Skeletal muscle satellite cell (primary cell): Measurements from ENCODE around the gene PRR12.

ENCODE experiments used
- H3K27me3 ChIP-seq: 2 replicates; pipeline ENCODE4 v1.7.0; 2013; ENCODE audit warnings: low read length; ENCODE audit not compliant: control insufficient read depth, insufficient read depth
- H3K36me3 ChIP-seq: 2 replicates; pipeline ENCODE4 v1.7.0; 2013; ENCODE audit warnings: mild to moderate bottlenecking, control low read depth, low read length; ENCODE audit not compliant: insufficient read depth
- H3K4me1 ChIP-seq: 2 replicates; pipeline ENCODE4 v1.7.0; 2013; ENCODE audit warnings: low read length; ENCODE audit not compliant: control insufficient read depth, insufficient read depth
- H3K4me2 ChIP-seq: 2 replicates; pipeline ENCODE4 v1.7.0; 2013; ENCODE audit warnings: mild to moderate bottlenecking, low read length
- H3K4me3 ChIP-seq: 2 replicates; pipeline ENCODE4 v1.7.0; 2013; ENCODE audit warnings: low read length
- H3K9ac ChIP-seq: 2 replicates; pipeline ENCODE4 v1.7.0; 2013; ENCODE audit warnings: mild to moderate bottlenecking, low read depth, low read length, moderate library complexity
- H3K9me3 ChIP-seq: replicated peaks from 2 replicates; pipeline ENCODE4 v1.7.0; 2013; ENCODE audit warnings: mild to moderate bottlenecking, control low read depth, low read length

The PRR12 gene

DNA sequence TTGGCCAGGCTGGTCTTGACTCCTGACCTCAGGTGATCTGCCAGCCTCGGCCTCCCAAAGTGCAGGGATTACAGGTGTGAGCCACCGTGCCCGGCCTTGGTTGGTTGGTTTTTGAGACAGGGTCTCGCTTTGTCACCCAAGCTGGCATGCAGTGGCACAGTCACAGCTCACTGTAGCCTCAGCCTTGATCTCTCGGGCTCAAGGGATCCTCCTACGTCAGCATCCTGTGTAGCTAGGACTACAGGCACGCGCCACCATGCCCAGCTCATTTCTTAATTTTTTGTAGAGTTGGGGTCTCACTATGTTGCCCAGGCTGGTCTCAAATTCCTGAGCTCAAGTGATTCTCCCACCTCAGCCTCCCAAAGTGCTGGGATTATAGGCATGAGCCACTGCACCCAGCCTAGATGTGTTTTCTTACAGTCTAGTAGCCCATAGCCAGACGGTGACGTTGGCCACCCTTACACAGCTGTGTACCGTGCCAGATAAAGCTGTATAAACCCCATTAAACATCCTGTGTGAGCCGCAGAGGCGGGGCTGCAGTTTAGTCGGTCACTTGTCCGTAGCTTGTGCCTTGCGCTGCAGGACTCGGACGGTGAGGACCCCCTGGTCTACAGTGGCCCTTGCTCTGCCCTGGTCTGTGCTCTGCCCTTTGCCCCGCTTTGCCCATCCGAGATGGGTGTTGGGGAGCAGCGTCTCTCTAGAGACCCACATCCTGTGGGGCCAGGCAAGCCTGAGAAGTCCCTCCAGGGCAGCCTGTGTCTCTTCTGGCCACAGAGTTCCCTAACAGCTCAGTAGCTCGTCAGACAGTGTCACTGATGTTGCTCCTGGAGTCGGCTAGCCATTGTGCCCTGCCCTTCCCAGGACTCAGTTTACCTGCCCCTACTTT, 64.8 kb downstream of the PRR12 start:
- H3K36me3 ChIP-seq, result peaks cover 77% of the 10 kb centered on the region
- no peaks in the 10 kb centered on the region for H3K9me3 ChIP-seq
- no peak overlapping the region for H3K9ac ChIP-seq
- no peaks in the 10 kb centered on the region for H3K27me3 ChIP-seq
- no peak overlapping the region for H3K4me2 ChIP-seq
- H3K4me3 ChIP-seq, result no peak overlapping the region
- no peaks in the 10 kb centered on the region for H3K4me1 ChIP-seq

DNA sequence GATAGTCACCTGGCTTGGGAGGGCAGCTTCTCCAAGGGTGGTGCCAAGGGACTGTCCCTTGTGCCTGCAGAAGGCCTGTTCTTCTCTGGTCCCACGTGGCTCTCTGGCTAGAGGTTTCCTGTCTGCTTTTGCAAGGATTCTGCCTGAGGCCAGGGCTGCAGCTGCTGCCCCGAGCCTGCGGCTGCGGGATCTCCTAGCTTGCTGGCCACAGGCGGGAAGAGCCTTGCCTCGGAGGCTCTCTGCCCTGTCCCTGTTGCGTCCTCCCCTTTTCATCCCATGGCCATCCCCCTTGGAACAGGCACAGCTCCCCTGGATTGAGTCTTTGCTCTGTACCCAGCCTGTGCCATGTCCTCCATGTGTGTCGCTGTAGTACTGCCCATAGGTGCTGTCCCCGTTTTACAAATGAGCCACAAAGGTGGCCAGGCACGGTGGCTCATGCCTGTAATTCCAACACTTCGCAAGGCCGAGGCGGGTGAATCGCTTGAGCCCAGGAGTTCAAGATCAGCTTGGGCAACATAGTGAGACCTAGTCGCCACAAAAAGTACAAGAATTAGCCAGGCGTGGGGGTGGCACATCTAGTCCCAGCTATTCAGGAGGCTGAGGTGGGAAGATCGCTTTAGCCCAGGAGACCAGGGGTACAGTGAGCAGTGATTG, 65.6 kb downstream of the PRR12 start:
- H3K9me3 ChIP-seq, result no peaks in the 10 kb centered on the region
- H3K27me3 ChIP-seq, result no peaks in the 10 kb centered on the region
- H3K4me1 ChIP-seq, result no peaks in the 10 kb centered on the region
- peaks cover 81% of the 10 kb centered on the region for H3K36me3 ChIP-seq
- no peak overlapping the region for H3K4me3 ChIP-seq
- no peak overlapping the region for H3K9ac ChIP-seq
- H3K4me2 ChIP-seq, result no peak overlapping the region

DNA sequence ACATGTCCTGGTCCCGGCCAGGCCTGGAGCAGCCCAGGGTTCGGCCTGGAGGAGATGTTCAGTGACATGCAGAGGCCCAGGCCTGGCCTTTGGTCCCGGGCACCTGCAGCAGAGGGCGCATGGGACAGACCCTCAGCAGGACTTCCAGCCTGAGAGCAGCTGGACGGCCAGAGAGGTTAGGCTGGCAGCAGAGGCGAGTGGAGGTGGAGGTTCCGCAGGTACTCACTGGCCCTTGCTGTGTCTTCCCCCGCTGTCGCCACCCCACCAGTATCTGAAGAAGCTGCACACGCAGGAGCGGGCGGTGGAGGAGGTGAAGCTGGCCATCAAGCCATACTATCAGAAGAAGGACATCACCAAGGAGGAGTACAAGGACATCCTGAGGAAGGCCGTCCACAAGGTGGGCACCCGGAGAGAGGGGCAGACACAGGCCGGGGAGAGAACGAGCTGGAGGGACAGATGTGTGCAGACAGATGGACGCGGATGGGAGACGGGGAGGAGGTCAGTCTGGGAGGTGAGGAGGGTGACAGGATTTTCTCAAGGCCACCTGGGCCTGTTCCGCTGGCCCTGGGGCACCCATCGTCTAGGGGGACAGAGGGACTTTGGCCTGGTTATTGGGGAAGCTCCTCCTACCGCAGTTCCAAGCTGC, 66.6 kb downstream of the PRR12 start:
- Histone ChIP-seq H3K36me3 (peaks cover 86% of the 10 kb centered on the region), H3K4me2 (no peak overlapping the region), H3K4me3 (no peak overlapping the region), H3K4me1 (no peaks in the 10 kb centered on the region), H3K9ac (no peak overlapping the region), H3K27me3 (no peaks in the 10 kb centered on the region), H3K9me3 (no peaks in the 10 kb centered on the region)

GRCh38 chr19:49658139-49658517, 67.1 kb downstream of the PRR12 start:
- Histone ChIP-seq H3K4me1 (no peaks in the 10 kb centered on the region), H3K27me3 (no peaks in the 10 kb centered on the region), H3K4me2 (no peak overlapping the region), H3K36me3 (peaks cover 87% of the 10 kb centered on the region), H3K9me3 (no peaks in the 10 kb centered on the region), H3K9ac (no peak overlapping the region), H3K4me3 (no peak overlapping the region)

DNA sequence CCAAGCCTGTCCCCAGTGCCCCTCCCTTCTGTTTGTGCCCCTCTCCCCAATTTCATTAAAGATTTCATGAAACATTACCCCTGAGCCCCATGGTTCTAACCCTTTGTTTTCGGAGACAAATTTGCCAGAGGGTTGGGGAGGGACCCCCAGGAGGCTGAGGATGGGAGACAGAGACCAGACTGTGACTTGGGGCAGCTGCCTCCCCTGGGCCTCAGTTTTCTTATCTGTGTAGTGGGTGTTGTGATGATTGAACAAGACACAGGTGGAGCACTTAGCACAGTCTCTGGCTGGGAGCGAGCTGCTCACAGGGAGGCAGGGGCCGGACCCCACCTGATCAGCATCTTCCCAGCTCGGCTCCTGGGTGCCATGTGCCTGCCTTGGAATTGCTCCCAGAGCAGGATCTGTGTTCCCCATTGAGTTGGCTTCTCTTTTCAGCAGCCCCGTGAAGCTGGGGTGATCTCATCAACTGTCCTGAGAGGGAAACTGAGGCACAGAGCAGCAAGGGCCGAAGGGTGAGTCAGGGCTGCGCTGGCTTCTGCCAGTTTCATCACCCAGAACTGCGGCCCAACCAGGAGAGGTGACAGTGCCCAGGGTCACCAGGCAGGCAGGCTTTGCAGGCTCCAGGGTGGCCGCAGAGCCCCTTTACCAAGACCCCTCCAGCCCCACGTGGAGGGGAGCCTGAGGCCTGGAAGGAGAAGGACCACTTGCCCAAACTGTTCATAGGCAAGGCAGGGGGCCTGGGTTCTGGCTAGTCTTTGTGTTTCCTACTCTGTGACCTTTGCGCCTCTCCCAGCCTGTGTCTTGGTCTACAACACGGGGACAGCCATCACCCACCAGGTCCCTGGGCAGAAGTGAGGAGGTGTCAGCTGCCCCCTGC, 67.8 kb downstream of the PRR12 start:
- Histone ChIP-seq H3K9ac (no peak overlapping the region), H3K4me1 (peaks cover under 1% of the 10 kb centered on the region), H3K9me3 (no peaks in the 10 kb centered on the region), H3K4me3 (no peak overlapping the region), H3K4me2 (no peak overlapping the region), H3K27me3 (no peaks in the 10 kb centered on the region), H3K36me3 (peaks cover 83% of the 10 kb centered on the region)

- peaks cover 5% of the 10 kb centered on the region for H3K4me1 ChIP-seq
- H3K4me3 ChIP-seq, result no peak overlapping the region
- H3K9ac ChIP-seq, result no peak overlapping the region
- H3K9me3 ChIP-seq, result no peaks in the 10 kb centered on the region
- H3K36me3 ChIP-seq, result peaks cover 69% of the 10 kb centered on the region
- H3K27me3 ChIP-seq, result no peaks in the 10 kb centered on the region
- H3K4me2 ChIP-seq, result no peak overlapping the region
Observed at GRCh38 chr19:49660338-49660961, 69.5 kb downstream of the PRR12 start.

GRCh38 chr19:49662011-49662410, 71.0 kb downstream of the PRR12 start:
- Histone ChIP-seq H3K36me3 (peaks cover 55% of the 10 kb centered on the region), H3K9ac (no peak overlapping the region), H3K4me1 (peaks cover 15% of the 10 kb centered on the region)

DNA sequence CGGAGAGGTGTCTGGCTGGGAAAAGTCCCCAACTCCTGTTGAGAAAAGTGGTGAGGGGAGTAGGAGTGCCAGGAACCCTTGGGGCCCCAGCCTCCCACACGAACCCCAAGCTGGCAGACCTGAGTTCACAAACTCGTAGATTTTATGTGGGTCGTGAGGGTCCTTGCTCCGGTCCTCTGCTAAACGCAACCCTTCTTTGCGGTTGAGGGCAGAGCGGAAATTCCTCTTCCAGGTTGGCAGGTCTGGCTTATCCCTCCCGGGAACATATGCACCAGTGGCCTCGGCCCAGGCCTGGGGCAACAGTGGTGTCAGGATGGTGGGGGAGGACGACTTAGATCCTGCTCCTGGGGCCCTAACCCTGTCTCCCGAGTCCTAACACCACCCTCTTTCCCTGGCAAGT, 72.2 kb downstream of the PRR12 start:
- H3K4me3 ChIP-seq, result no peak overlapping the region
- H3K4me1 ChIP-seq, result peaks cover 20% of the 10 kb centered on the region
- peaks cover 47% of the 10 kb centered on the region for H3K36me3 ChIP-seq

More at GRCh38 chr19:49662011-49662410, 71.0 kb downstream of the PRR12 start:
- Histone ChIP-seq H3K9me3 (no peaks in the 10 kb centered on the region), H3K27me3 (no peaks in the 10 kb centered on the region), H3K4me2 (no peak overlapping the region), H3K4me3 (no peak overlapping the region)

GRCh38 chr19:49664171-49665035, 73.4 kb downstream of the PRR12 start:
- H3K4me2 ChIP-seq, result peak overlapping the region; percentile 95
- peaks cover 20% of the 10 kb centered on the region for H3K4me1 ChIP-seq
- no peaks in the 10 kb centered on the region for H3K27me3 ChIP-seq
- H3K36me3 ChIP-seq, result peaks cover 38% of the 10 kb centered on the region
- no peaks in the 10 kb centered on the region for H3K9me3 ChIP-seq
- H3K4me3 ChIP-seq, result peak overlapping the region; percentile 92
- peak overlapping the region; percentile 89 for H3K9ac ChIP-seq

More for the DNA sequence above, 72.2 kb downstream of the PRR12 start:
- no peaks in the 10 kb centered on the region for H3K27me3 ChIP-seq
- no peak overlapping the region for H3K4me2 ChIP-seq
- H3K9me3 ChIP-seq, result no peaks in the 10 kb centered on the region
- no peak overlapping the region for H3K9ac ChIP-seq

DNA sequence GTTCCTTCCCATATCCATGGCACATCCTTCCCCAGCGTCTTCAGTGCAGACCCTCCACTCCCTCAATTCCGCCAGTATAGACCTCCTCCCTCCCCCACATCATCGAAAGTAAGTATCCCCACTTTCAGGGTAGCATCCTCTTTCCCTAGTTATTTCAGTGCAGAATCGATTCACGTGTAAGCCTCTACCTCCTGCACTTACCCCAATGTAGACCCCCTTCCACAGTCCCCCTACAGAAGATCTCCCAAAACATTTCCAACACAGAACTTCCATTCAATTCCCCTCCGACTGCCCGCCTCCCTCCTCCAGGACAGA, 74.0 kb downstream of the PRR12 start:
- Histone ChIP-seq H3K27me3 (no peaks in the 10 kb centered on the region), H3K4me3 (peak overlapping the region; percentile 92), H3K9me3 (no peaks in the 10 kb centered on the region), H3K4me2 (peak overlapping the region; percentile 95), H3K36me3 (peaks cover 32% of the 10 kb centered on the region), H3K4me1 (peaks cover 20% of the 10 kb centered on the region), H3K9ac (peak overlapping the region; percentile 89)
